CD4-positive, alpha-beta T cell treated with Interleukin-10 for 1 hour (primary cell): ENCODE measurements around the gene TAS2R1.
"Not testable (repeated sequence)": the region's sequence is repeated elsewhere in the genome, so short reads cannot be mapped to it uniquely, and the experiment has no call there.

Experiments
- DNase-seq: peaks from one replicate; pipeline ENCODE4 v3.0.0-alpha.2; 2020

TAS2R1 gene

DNA sequence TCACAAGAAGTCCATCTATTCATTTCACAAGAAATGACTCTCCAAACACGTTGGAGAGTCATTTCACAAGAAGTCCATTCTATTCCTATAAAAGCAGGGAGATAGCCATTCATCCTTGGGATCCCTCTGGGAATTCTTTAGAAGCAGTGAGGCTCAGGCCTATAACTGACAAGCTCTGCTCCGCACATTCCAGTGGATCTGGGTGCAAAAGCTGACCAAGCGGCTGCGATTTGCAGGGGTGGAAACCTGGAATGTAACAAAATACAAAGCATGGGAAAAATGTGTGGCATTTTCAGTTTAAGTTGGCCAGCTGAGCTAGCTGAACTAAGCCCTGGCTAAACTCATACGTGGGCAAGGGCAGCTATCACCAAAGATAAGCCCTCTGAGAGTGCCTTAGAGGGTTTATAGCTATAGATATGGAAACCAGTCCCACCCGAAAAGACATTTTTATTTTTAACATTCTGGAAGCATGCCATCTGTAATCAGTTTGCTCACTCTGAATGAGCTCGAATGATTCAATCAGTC, 8.7 kb downstream of the TAS2R1 start:
- DNase-seq = no peak

DNA sequence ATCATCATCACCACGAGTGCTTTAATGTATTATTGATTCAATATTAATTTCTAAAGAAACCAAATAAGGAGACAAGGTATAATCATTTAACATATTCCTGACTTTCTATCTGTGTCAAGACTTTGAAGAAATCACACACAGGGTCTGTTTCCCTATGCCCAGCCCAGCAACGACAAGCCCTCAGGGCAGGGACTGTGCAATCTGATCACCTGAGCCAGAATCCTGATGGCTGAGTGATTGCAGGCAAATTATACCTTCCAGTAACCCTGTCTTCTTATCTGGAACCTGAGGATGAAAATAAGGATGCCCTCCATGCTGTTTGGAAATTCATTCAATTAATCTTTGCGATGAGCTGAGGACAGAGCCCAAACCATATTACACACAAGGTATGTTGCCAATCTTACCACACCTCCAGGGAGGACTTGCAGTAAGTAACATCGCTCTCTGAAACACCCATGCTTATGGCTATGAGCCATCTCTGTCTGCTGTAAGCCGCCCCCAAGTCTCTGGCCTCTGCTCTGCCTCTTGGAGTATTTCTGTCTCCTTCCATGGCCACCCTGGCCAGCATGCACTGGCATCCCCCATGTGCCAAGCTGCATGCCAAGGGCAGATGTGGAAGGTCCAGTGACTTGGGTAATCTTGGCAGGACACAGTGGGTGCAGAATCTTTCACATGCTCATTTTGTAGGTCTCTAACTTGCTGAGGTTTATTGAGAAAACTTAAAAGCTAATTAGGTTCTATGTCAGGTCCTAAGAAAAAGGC, 10.6 kb downstream of the TAS2R1 start:
- DNase-seq = no peak

DNA sequence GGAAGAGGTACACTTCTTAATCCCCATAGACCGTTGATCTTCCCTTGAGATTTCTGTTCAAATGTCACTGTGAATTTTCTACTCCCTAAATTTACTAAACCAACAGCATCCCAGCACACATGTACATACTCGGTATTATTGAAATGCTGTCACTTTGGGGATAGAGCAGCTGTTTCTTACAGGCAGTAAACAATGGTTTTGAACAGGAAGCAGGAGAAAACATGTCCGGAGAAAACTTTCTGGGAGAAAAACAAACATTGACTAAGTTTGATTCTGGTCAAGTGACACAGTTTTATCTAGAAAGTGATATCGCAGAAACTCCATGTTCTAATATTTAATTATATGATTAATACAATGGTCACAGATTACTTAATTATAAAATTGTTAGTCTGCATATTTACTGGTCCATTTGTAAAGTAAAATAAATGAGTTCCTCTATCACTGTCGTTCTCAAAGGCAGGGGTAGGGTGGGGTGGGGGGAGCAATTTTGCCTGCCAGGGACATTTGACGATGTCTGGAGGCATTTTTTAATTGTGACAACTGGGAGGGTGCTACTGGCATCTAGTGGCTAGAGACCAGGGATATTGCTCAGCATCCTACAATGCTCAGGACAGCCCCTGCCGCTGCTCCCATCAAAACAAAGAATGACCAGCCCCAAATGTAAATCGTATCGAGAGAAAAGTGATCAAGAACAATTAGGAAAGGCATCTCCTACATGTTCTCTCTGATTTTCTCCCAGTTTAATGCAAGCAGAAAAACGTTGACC, 12.2 kb downstream of the TAS2R1 start:
- DNase-seq = no peak

- no peak for DNase-seq
Observed at GRCh38 chr5:9617221-9617620, 12.9 kb downstream of the TAS2R1 start.

DNA sequence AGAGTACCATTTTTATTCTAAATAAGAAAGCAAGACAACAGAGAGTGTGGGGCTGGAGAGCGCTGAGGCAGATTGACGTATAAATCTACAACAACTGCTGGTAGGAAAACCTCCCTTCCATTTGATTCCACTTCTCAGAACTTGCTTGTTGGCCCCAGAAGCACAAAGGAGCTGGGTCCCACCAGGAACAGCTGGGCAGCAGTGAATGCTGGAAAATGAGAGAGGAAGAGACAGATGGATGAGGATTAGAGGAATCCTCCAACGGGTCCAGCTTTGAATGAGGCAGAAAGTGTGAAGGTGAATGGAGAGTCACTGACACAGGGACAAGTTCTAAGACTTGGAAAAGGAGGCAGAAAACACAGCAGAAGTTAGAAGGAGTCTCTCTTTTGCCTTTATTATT, 14.8 kb downstream of the TAS2R1 start:
- no peak for DNase-seq

DNA sequence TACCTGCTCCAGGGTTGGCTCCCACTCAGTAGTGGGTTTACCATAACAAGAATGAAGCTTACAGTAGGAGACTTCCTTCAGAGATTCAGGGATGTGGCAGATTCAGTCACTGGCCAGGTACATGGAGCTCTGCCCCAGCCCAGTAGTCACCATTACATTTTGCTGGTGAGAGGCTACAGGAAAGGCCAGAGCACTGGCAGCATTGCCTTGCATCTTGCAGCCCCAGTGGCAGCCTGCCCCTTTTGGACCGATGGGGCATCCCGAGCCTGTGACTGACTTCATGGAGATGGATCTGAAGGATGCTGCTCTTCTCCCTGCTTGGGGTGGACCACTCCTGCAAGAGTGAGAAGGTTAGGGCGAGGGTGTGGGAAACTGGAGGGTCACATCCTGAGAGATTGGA, 16.8 kb downstream of the TAS2R1 start:
- DNase-seq = no peak

- DNase-seq = no peak
Observed at GRCh38 chr5:9610969-9611368, 19.2 kb downstream of the TAS2R1 start.

- no peak for DNase-seq
Observed at GRCh38 chr5:9610364-9610763, 19.8 kb downstream of the TAS2R1 start.

GRCh38 chr5:9608093-9608492, 22.1 kb downstream of the TAS2R1 start:
- DNase-seq = no peak

- no peak for DNase-seq
Observed at GRCh38 chr5:9605041-9605838, 24.9 kb downstream of the TAS2R1 start.

GRCh38 chr5:9604416-9604815, 25.7 kb downstream of the TAS2R1 start:
- DNase-seq = no peak

- DNase-seq = no peak
Observed at GRCh38 chr5:9601055-9601739, 29.0 kb downstream of the TAS2R1 start.

DNA sequence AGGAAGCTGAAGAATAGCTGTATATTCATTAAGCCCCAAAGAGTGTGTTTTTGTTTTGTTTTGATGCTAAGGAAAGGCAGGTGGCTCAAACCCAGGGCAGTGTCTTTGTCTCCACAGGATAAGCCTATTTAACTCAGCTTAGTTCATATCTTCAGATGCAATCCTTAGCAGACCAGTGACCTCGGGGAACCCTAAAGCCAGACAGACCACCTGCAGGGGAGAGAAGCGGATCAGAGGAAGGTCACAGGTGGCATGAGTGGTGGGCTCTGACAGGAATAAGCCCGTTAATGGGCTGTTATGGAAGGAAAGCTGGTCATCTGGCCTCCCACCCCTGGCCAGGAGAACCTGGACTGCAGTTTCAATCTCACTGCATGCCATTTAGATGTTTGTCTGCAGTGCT, 30.8 kb downstream of the TAS2R1 start:
- DNase-seq = no peak

DNA sequence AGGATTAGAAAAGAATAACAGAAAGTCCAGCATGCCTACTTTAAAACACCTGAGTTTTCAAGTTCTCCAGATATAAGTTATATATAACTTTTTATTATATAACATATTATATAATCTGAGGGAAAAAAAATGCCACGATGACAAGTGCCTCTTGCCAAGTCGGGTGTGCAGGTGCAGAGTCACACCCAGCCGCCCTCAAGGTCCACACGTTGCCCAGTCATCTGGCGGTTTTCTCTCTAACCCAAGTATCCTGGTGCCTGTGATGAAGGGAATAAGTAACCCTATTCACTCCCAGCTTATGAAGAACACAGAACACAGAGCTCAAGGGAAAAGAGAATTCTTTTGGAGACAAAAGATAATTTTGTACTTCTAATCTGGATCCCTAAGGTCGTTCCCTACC, 31.8 kb downstream of the TAS2R1 start:
- DNase-seq = not testable (repeated sequence)

DNA sequence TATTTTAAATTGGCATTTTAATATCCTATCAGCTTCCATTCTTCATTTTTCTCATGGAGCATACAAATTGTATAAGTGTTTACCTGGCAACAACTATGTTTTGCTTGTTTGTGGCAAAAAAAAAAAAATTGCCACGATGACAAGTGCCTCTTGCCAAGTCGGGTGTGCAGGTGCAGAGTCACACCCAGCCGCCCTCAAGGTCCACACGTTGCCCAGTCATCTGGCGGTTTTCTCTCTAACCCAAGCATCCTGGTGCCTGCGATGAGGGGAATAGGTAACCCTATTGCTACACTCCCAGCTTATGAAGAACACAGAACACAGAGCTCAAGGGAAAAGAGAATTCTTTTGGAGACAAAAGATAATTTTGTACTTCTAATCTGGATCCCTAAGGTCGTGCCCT, 32.8 kb downstream of the TAS2R1 start:
- not testable (repeated sequence) for DNase-seq

GRCh38 chr5:9596824-9597223, 33.3 kb downstream of the TAS2R1 start:
- DNase-seq = no peak

DNA sequence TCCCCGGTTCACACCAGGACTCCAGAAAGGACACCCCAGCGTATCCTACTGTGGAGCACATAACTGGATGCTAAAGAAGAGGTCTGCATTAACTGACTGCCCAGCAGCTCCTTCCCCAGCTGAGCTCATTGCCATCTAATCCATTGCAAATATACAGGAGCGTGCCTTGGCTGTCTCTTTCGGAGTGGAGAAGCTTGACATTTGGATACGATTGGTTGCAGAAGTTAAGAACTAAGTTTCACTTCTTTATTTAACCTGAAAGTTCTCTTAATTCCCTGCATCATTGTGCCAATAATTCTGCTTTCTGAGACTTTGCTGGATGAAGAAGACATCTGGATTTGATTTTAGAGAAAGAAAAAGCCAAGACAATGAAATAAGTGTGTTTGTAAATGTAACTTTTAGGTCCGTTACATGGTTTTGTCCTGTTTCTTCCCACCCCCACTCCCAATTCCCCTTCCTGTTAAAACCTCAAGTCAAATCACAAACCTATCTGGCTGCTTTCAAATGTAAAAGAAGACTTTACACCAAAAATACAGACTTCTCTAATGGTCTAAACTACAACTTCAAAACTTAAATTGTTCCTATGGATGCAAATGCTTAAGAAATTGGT, 33.9 kb downstream of the TAS2R1 start:
- DNase-seq = no peak

DNA sequence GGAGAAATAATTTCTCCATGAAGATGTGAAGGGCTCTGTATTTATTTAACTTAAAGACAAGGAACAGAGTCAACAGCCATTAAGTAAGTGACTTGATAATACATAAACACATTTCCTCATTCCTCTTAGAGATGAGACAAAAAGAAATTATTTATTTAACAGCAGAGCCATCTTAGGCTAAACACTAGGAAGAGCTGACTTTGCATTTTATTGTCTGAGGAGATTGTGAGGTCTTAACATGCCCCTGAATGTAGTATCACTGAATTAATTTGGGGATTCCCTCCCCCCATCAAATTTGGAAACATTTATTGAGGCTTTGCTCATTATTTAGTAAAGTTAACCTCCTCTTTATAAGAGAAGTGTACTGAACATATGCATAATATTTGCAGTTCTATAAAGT, 35.2 kb downstream of the TAS2R1 start:
- DNase-seq = no peak

DNA sequence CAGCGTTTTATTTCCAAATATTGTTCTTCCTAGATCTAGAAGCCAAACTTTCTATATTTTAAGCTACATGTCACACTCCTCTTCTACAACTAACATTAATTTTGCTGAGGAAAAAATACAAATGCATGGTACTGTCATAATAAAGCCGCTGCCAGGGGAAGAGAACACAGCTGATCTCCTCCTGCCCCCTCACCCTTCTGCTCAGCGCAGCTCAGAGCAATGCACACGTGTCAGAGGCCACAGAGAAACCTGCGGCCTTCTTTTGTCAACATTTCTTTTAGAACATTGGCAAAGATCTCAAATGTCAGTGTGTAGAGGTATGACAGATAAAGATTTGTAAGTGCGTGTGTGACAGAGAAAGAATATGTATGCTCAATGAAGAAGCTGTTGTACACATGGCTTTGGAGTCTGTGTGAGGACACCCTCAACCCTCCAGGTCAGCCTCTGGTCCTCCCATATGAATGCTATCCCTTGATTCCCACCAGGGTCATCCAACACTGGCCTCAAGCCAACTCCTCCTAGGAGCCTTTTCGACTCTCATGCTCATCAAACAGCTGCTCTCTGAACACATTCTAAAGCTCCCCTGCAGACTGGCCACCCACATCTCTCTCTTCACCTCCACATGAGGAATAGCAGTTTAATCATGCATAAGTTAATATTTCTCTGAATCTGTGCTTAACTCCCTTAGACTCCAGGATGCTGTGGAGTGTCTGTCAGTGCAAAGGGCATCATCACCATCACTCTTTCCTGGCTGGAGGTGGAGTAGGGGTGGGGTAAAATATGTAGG, 40.9 kb downstream of the TAS2R1 start:
- DNase-seq = no peak

GRCh38 chr5:9588254-9588653, 41.9 kb downstream of the TAS2R1 start:
- no peak for DNase-seq

- no peak for DNase-seq
Observed at GRCh38 chr5:9587135-9587534, 43.0 kb downstream of the TAS2R1 start.

DNA sequence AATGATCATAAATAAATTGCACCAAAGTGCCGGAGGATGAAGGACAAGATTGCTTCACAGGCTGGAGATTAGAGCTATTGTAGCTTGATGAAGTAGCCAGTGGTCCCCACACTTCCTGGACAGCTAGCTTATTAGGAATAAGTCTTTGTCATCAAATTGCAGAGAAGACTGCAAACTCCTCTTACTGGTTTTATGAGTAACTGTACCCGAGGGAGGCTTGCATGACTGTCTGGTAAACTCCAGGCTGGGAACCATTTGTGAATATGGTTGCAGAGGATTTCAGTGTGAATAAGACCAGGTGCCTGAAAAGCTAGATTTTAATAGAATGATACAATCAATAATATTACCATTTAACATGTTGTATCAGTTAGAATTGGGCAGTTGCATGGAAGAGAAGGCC, 47.7 kb downstream of the TAS2R1 start:
- no peak for DNase-seq
